Neural progenitor cell (in vitro differentiated cells): Measurements from ENCODE around the gene PTPRN2. TPM values are rescaled to one million over a fixed set of nuclear protein-coding genes. Genes with fewer than 3 reads are reported as not detected.
A peak's percentile ranks its signal among the peaks of the same experiment; 100 is the strongest.

Source experiments
- DNase-seq: peaks from one replicate; pipeline ENCODE4 v3.0.0-alpha.2; 2016; ENCODE audit warnings: low spot score
- H2AFZ ChIP-seq: fragments of 200-600 bp; sonication (generic); replicated peaks from 2 replicates; pipeline ENCODE4 v1.6.1; 2016; ENCODE audit warnings: antibody characterized with exemption
- H3F3A ChIP-seq: fragments of 200-600 bp; sonication (generic); 2 replicates; pipeline ENCODE4 v1.6.1; 2016; ENCODE audit warnings: antibody characterized with exemption, low read depth
- H3K27ac ChIP-seq: fragments of 200-600 bp; sonication (generic); 2 replicates; pipeline ENCODE4 v1.5.1; 2016; ENCODE audit warnings: mild to moderate bottlenecking
- H3K27me3 ChIP-seq: fragments of 200-600 bp; sonication (generic); 2 replicates; pipeline ENCODE4 v1.6.1; 2016; ENCODE audit warnings: mild to moderate bottlenecking, moderate library complexity
- H3K36me3 ChIP-seq: fragments of 200-600 bp; sonication (generic); 2 replicates; pipeline ENCODE4 v1.5.1; 2016
- H3K4me1 ChIP-seq: fragments of 200-600 bp; sonication (generic); 2 replicates; pipeline ENCODE4 v1.6.1; 2016; ENCODE audit warnings: mixed run types
- H3K4me2 ChIP-seq: fragments of 200-600 bp; sonication (generic); 2 replicates; pipeline ENCODE4 v1.6.1; 2016
- H3K4me3 ChIP-seq: fragments of 200-600 bp; sonication (generic); 2 replicates; pipeline ENCODE4 v1.5.1; 2016
- H3K79me2 ChIP-seq: fragments of 200-600 bp; sonication (generic); 2 replicates; pipeline ENCODE4 v1.6.1; 2016; ENCODE audit warnings: low read depth
- H3K9ac ChIP-seq: fragments of 200-600 bp; sonication (generic); 2 replicates; pipeline ENCODE4 v1.6.1; 2016
- H3K9me3 ChIP-seq: fragments of 200-600 bp; sonication (generic); 2 replicates; pipeline ENCODE4 v1.5.1; 2016; ENCODE audit warnings: low read depth
- H4K20me1 ChIP-seq: fragments of 200-600 bp; sonication (generic); 2 replicates; pipeline ENCODE4 v1.6.1; 2016; ENCODE audit warnings: low read depth
- H3K27ac Mint-ChIP-seq: 3 replicates; pipeline ENCODE4 v1.8.0; 2021; ENCODE audit warnings: mixed read lengths
- H3K27me3 Mint-ChIP-seq: 2 replicates; pipeline ENCODE4 v1.8.0; 2022; ENCODE audit warnings: low read depth, mild to moderate bottlenecking, inconsistent platforms, moderate library complexity, mixed read lengths; ENCODE audit not compliant: insufficient read depth
- H3K36me3 Mint-ChIP-seq: 3 replicates; pipeline ENCODE4 v1.8.0; 2021; ENCODE audit warnings: mixed read lengths
- H3K4me1 Mint-ChIP-seq: 3 replicates; pipeline ENCODE4 v1.8.0; 2021; ENCODE audit warnings: mixed read lengths
- H3K4me3 Mint-ChIP-seq: 3 replicates; pipeline ENCODE4 v1.8.0; 2021; ENCODE audit warnings: mild to moderate bottlenecking, moderate library complexity, mixed read lengths
- H3K9me3 Mint-ChIP-seq: 3 replicates; pipeline ENCODE4 v1.8.0; 2020; ENCODE audit warnings: mixed read lengths
- EZH2 ChIP-seq: fragments of 200-600 bp; sonication (generic); IDR thresholded peaks from 2 replicates; pipeline ENCODE4 v1.6.1; 2017; ENCODE audit warnings: antibody characterized with exemption, mild to moderate bottlenecking, moderate library complexity
- EZH2phosphoT487 ChIP-seq: fragments of 200-600 bp; sonication (generic); IDR thresholded peaks from 2 replicates; pipeline ENCODE4 v1.6.1; 2017; ENCODE audit warnings: antibody characterized with exemption
- total RNA-seq: library from RNA; depleted of rRNA; stranded (reverse); fragments of >200 nt; gene quantifications from 2 replicates; pipeline ENCODE4 v1.2.3, GENCODE V29; 2015; ENCODE audit warnings: low replicate concordance
- TF ChIP-seq, protein P1 (sequence below): fragments of 200-600 bp; sonication (generic); IDR thresholded peaks from 2 replicates; pipeline ENCODE4 v1.5.1; 2017; ENCODE audit warnings: antibody characterized with exemption, mild to moderate bottlenecking

The PTPRN2 gene
- total RNA-seq, 1 donor from 2014 or later = 3.0 TPM

DNA sequence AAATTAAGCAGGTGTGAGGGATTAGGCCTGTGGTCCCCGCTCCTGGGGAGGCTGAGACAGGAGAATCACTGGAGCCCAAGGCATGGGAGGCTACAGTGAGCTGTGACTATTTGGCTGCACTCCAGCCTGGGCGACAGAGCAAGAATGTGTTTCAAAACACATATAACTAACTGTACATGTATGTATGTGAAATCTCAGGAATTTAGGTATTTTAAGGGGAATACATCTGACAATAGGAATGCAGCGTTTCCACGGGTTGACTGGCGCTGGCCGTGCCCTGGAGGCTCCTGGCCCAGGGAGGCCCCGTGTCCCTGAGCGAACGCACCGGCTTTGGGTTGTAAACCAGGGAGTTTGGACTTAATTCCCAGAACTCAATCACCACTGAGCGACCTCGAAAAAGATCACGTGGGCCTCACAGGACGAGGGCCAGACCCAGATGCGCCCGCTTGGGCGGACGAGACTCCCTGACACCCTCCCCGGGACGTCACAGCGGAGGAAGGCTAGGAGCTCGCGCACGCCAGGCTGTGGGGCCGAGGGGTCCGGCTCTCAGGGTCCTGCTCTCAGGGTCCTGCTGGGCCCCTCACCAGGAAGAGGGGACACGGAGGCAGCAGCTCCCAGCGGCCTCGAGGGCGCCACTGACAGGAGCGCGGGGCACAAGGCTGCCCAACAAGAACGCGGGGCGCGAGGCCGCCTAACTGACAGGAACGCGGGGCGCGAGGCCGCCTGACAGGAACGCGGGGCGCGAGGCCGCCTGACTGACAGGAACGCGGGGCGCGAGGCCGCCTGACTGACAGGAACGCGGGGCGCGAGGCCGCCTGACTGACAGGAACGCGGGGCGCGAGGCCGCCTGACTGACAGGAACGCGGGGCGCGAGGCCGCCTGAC is 18.4 kb downstream of the PTPRN2 start:
- peaks cover 2% of the 10 kb centered on the region for H3K9me3 Mint-ChIP-seq
- peaks cover 37% of the 10 kb centered on the region for H3K27me3 ChIP-seq
- H3K27ac ChIP-seq = no peak overlapping the region
- H3K4me3 Mint-ChIP-seq = no peak overlapping the region
- no peaks in the 10 kb centered on the region for H3K9me3 ChIP-seq
- no peaks in the 10 kb centered on the region for H3K4me1 ChIP-seq
- no peak overlapping the region for H3K27ac Mint-ChIP-seq
- no peaks in the 10 kb centered on the region for H3F3A ChIP-seq
- no peak overlapping the region for H3K4me2 ChIP-seq
- no peak overlapping the region for H3K4me3 ChIP-seq
- DNase-seq = no peak
- no peaks in the 10 kb centered on the region for H3K79me2 ChIP-seq
- no peak overlapping the region for H3K9ac ChIP-seq
- no peaks in the 10 kb centered on the region for H3K36me3 Mint-ChIP-seq
- no peak overlapping the region for H2AFZ ChIP-seq
- no peaks in the 10 kb centered on the region for H4K20me1 ChIP-seq
- peaks cover 13% of the 10 kb centered on the region for H3K4me1 Mint-ChIP-seq
- no peaks in the 10 kb centered on the region for H3K36me3 ChIP-seq
- TF ChIP-seq, protein P1, sequence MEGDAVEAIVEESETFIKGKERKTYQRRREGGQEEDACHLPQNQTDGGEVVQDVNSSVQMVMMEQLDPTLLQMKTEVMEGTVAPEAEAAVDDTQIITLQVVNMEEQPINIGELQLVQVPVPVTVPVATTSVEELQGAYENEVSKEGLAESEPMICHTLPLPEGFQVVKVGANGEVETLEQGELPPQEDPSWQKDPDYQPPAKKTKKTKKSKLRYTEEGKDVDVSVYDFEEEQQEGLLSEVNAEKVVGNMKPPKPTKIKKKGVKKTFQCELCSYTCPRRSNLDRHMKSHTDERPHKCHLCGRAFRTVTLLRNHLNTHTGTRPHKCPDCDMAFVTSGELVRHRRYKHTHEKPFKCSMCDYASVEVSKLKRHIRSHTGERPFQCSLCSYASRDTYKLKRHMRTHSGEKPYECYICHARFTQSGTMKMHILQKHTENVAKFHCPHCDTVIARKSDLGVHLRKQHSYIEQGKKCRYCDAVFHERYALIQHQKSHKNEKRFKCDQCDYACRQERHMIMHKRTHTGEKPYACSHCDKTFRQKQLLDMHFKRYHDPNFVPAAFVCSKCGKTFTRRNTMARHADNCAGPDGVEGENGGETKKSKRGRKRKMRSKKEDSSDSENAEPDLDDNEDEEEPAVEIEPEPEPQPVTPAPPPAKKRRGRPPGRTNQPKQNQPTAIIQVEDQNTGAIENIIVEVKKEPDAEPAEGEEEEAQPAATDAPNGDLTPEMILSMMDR = no peak
- TF ChIP-seq EZH2phosphoT487 (no peak), EZH2 (no peak)
- H3K27me3 Mint-ChIP-seq = peaks cover 8% of the 10 kb centered on the region

DNA sequence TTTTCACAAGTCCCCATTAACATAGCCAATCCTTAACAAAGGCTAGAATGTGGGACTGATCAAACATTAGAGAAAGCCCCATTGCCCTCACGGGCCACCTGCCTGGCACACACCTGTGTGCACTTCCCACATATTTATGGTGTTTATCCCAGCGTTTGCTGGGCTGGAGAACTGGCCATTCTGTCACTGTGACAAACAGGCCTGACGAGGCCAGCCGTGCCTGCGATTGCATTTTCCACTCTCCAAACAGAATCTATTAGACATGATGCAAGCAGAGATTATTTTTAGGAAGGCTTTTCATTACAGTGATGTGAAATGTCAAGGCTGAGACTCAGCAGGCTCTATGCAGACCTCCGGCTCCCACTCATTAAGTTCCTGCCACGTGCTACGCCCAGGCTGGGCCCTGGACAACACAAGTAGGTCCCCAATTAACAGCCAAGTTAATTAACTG is 20.4 kb downstream of the PTPRN2 start:
- Histone ChIP-seq H3K79me2 (no peaks in the 10 kb centered on the region), H4K20me1 (no peaks in the 10 kb centered on the region), H3K9me3 (no peaks in the 10 kb centered on the region), H3K27me3 (peaks cover 37% of the 10 kb centered on the region), H2AFZ (no peak overlapping the region), H3K9ac (no peak overlapping the region), H3K4me1 (no peaks in the 10 kb centered on the region), H3F3A (no peaks in the 10 kb centered on the region), H3K36me3 (no peaks in the 10 kb centered on the region), H3K4me3 (no peak overlapping the region), H3K27ac (no peak overlapping the region), H3K4me2 (no peak overlapping the region)
- Mint-ChIP-seq H3K4me3 (no peak overlapping the region), H3K36me3 (no peaks in the 10 kb centered on the region), H3K9me3 (peaks cover 2% of the 10 kb centered on the region), H3K27ac (no peak overlapping the region), H3K27me3 (peaks cover 7% of the 10 kb centered on the region), H3K4me1 (peaks cover 15% of the 10 kb centered on the region)
- TF ChIP-seq EZH2phosphoT487 = no peak
- no peak for TF ChIP-seq EZH2
- TF ChIP-seq, protein P1 = no peak
- no peak for DNase-seq

DNA sequence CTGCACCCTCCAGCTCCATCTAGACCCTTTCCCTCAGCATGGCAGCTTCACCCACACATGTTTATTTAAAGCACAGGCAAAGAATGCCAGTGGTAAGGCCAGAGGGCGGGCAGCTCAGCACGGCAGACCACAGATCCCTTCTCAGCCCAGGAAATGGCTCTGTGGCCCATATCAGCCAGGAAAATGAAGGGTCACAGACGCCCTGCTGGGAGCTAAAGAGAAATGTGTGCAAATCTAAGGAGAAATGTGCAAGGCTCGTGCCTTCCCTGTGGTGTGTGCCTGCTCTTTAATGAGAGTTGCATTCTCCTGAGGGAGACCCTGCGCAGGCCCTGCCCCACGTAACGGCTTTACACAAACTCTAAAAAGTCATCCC is 23.0 kb downstream of the PTPRN2 start:
- H3K9me3 ChIP-seq = no peaks in the 10 kb centered on the region

More for the DNA sequence above, 23.0 kb downstream of the PTPRN2 start:
- Mint-ChIP-seq H3K9me3 (no peaks in the 10 kb centered on the region), H3K4me3 (peak overlapping the region; percentile 52), H3K27ac (no peak overlapping the region), H3K4me1 (peaks cover 15% of the 10 kb centered on the region), H3K27me3 (no peaks in the 10 kb centered on the region), H3K36me3 (no peaks in the 10 kb centered on the region)
- Histone ChIP-seq H3K79me2 (no peaks in the 10 kb centered on the region), H4K20me1 (no peaks in the 10 kb centered on the region), H3K27ac (no peak overlapping the region), H3K36me3 (no peaks in the 10 kb centered on the region), H3K4me2 (no peak overlapping the region), H3F3A (no peaks in the 10 kb centered on the region), H3K4me1 (no peaks in the 10 kb centered on the region), H2AFZ (no peak overlapping the region), H3K9ac (no peak overlapping the region), H3K27me3 (peaks cover 13% of the 10 kb centered on the region), H3K4me3 (no peak overlapping the region)
- TF ChIP-seq, protein P1 = no peak
- no peak for TF ChIP-seq EZH2
- no peak for DNase-seq
